Body of pancreas (tissue), 4 donors: ENCODE data around the gene PPP2R5E.

Source experiments
- CTCF ChIP-seq, 7 experiments: fragments of 450-650 bp in 4 of 7; fragments of 200-600 bp in 3 of 7; sonication (generic) in 3 of 7; IDR thresholded peaks; one replicate each; pipeline ENCODE4 v1.5.1; 2016 to 2019; ENCODE audit warnings: antibody characterized with exemption in 7 of 7
- POLR2A ChIP-seq, 3 donors: fragments of 450-650 bp; IDR thresholded peaks; one replicate each; pipeline ENCODE4 v1.6.1; 2016; ENCODE audit warnings: antibody characterized with exemption in 3 of 3, mild to moderate bottlenecking in 2 of 3

- TF ChIP-seq CTCF (IDR thresholded peaks at IDR 0.05): no peak
- no peak for TF ChIP-seq POLR2A (IDR thresholded peaks at IDR 0.05)
These were observed 46.3 kb downstream of the PPP2R5E start for GRCh38 chr14:63496837-63497400.
